ENCODE results near the gene BACH2.
"Not testable (repeated sequence)": the region's sequence is repeated elsewhere in the genome, so short reads cannot be mapped to it uniquely, and the experiment has no call there.

BACH2 gene

DNA sequence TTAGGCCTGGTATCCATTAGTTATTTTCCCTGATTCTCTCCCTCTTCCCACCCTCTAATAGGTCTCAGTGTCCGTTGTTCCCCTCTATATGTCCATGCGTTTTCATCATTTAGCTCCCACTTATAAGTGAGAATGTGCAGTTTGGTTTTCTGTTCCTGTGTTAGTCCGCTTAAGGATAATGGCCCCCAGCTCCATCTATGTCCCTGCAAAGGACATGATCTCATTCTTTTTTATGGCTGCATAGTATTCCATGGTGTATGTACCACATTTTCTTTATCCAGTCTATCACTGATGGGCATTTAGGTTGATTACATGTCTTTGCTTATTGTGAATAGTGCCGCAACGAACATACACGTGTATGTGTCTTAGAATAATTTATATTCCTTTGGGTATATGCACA, 14.4 kb downstream of the BACH2 start:
- not testable (repeated sequence) for DNase-seq

DNA sequence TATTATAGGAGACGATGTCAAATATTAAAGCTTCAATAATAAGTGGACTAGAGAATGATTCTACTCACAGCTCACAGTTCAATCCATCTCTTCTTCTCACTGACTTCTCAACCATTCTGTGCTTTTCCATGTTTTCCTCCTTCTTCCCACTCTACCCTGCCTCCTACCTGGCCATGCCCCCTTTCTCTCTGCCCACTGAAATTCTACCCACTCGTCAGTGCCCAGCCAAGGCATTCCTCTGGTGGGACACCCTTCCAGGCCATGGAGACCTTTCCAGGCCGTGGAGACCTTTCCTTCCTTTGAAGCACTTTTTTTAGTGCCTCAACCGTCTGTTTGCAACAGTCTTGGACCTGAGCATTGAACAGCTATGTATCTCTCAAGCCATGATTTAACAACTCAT, 18.5 kb downstream of the BACH2 start:
- no peak for DNase-seq

DNA sequence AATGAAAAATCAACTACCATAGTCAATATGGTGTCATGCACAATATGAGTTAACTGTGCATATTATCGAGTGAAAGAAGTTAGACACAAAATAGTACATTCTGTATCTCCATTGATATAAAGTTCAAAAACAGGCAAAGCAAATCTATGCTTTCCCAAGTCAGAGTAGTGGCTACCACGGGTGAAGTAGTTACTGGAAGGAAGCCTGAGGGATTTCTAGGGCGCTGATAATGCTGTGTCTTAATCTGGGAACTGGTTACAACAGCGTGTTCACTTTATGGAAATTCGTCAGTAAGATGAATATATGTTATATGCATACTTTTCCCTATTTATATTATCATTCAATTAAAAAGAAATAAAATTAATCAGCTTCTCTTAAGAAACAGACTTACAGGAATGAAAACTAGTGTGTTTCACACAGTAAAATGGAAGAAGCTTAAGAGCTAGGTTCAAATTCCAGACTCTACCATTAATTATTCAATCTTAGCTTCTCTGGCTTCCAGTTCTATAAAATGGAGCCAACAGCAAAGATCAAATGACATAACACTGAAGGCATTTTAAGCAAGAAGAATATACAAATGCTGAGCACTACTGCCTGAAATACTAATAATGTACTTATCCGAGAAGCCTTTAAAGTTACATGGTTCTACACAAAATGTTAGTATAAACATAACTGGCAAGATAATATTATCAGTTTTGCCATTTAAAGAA, 19.2 kb downstream of the BACH2 start:
- no peak for DNase-seq

DNA sequence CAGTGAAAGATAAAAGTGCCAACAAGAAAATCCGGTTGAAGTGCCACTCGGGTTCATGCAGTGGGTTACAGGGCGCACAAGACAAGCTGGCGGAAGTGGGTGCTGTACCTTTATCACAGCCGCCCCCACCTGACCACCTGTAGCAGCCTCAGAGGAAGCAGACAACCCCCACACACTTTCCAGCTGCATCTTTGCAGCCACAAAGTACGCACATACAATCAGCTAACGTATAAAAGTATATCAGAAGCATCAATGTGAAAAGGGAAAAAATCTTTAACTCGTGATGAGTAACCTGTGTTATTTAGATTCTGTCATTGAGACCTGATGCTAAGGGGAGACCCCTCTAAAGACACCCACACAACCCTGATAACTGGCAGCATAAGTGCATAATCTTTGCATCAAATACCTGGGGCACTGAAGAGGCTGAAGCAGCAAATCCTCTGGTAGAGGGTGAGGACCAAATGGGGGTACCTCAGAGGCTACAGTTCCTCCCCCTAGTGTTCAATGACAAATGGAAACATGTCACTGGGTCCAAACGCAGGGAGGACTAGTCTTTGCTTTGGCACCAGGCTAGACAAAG, 22.1 kb downstream of the BACH2 start:
- no peak for DNase-seq

DNA sequence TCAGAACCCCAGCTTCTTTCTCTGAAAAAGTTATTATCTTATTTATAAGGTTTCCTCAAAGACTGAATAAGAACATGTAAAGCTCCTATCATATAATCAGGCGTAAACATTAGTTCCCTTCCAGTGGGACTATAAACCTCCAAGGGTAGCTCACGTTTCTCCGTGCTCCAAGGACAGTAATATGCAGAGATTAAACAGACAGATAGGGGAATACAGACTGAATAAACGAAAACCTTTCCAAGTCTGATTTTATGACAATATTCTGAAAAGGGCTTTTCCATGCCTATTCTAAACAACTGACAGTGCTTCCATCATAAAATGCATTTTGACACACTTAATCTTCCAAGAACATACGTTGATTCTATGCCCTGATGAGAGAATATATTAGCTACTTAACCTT, 22.8 kb downstream of the BACH2 start:
- no peak for DNase-seq

DNA sequence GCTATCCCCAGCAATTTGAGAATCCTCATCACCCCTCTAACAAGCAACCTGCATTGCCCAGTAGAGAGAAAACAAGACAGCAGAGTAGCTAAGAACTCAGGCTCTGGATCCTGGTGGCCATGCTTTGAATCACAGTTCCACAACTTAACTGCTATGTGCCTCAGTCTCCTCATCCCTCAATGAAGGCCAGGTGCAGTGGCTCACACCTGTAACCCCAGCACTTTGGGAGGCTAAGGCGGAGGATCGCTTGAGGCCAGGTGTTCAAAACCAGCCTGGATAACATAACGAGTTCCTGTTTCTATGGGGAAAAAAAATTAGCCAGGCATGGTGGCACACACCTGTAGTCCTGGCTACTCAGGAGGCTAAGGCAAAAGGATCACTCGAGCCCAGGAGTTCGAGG, 23.7 kb downstream of the BACH2 start:
- no peak for DNase-seq

DNA sequence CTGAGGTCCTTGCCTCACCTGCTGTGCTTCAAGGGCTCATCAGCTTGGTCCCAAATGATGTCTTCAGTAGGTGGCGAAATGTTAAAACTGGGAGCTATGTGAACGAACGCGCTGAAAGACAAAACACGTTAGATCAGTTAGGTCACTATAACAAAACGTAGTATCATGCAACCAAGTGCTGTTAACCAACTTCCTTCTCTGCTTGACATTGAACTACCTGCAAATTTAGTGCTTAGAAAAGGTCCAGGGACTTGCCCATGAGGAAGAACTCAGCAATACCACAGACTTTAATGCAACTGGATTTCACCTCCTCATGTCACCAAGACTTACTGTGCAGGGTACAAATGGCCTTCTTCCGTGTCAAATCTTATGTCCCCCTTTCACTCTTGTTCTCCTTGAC, 24.8 kb downstream of the BACH2 start:
- no peak for DNase-seq

DNA sequence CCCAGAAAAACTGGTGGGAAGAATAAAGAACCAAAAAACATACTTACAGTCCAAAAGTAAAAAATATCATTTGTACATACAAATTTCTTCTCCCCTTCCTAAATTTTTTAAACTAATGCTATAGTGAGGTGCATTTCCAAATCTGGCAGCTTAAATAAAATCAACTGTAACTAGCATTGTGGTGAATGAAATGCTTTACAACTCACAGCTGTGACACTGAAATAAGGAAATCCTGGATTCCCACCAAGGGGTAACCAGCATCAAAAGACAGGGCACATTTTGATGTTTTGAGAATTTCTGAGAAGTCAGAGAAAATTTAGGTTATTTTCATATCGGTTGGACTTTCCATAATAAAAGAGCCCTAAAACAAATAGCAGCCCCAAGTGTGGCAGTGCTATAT, 27.3 kb downstream of the BACH2 start:
- DNase-seq = no peak

DNA sequence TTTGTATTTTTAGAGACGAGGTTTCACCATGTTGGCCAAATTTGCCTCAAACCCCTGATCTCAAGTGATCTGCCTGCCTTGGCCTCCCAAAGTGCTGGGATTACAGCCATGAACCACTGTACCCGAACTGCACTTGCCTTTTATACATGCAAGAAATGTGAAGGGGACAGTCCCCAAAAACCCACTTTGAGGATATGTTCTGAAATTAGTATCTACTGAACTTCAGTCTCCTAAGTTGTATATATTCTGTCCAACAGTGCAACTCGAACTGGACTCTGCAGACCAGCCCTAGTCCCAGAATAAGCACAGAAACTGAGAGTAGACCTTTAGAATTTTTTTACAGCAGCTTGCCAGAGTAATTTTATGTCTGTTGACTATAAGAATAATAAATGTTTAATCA, 28.5 kb downstream of the BACH2 start:
- no peak for DNase-seq

DNA sequence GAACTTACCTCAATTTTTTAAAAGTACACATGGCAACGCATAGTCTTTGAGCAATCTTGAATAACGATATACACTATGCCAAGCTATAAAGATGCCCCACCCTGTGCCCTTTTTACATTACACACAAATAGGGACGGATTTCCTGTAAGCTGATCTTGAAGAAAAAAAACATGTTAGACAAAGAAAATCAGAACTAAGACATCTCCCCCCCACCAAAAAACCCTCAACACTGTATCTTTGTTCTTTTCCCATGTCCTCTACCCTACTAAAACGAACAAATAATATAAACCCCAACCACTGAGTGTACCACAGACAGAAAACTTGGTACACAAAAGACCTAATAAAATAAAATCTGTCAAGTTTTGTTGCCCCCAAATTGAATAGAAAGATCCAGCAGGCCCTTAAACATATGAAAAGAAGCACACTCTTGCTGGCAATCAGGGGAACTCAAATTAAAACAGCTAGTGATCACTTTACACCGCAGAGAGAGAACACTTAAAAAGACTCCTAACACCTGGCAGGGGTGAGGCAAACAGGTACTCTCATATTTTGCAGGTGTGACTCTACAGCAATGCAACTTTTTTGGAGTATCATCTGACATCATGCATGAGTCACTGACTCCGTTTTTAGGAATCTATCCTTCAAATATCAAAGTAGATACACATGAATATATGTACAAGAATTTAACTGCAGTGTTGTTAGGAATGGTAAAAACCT, 29.6 kb downstream of the BACH2 start:
- no peak for DNase-seq

DNA sequence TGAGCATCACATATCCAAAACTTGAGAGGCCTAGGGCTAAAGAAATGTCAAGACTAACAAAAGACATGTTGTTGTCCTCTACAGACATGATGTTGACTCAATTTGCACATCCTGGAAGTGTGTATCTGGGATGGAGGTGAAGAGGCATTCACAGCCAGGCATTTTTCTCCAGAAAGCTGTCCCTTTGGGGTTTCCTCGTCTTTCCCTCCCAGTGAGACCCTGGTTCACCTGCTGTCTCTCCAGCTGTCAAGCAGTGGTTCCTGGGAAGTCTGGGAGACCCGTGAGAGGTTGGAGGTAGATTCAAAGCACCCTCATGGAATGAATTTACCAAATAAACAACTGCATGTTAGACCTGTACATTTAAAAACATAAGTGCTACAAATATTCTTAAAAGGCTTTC, 32.1 kb downstream of the BACH2 start:
- DNase-seq = no peak

DNA sequence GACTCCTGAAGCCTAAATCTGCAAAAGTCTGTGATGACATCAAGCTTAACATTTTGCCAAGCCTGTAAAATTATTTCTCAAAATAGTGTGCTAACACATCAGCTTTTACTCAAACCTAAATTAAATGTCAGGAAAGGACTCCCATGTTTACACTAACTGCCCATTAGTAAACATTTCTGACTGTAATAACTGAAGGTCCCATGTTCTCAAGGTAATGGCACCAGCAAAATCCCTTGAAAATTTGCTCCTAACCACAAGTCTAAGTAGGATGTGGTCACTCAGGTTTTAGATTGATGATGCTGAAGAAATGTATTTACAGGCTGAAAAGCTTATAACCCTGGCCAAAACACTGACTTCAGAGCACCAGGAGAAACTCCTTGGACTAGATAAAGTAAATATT, 33.0 kb downstream of the BACH2 start:
- DNase-seq = no peak

DNA sequence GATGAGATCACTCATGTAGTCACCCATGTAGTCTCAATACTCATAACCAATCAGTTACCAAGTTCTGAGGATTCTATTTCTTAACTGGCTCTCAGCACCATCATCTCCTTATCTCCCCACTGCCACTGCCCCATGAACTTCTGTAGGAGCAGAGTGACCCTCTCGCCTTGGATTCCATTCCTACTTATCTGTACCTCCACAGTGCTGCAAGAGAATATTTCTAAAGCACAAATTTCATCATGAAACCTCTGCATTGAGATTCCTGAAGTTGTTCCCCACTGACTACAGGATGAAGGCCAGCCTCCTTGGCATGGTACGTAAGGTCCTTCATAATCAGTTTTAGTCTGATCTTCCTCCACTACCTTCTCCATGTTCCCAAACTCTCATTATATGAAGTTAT, 34.8 kb downstream of the BACH2 start:
- DNase-seq = no peak

DNA sequence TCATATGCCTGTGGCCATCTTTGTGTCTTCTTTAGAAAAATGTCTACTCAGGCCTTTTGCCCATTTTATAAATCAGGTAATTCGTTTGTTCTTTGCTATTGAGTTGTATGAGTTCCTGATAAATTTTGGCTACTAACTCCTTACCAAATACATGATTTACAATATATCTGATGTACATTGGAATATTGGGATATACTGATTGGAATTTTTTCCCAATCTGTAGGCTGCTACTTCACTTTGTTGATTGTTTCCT, 39.2 kb downstream of the BACH2 start:
- no peak for DNase-seq

DNA sequence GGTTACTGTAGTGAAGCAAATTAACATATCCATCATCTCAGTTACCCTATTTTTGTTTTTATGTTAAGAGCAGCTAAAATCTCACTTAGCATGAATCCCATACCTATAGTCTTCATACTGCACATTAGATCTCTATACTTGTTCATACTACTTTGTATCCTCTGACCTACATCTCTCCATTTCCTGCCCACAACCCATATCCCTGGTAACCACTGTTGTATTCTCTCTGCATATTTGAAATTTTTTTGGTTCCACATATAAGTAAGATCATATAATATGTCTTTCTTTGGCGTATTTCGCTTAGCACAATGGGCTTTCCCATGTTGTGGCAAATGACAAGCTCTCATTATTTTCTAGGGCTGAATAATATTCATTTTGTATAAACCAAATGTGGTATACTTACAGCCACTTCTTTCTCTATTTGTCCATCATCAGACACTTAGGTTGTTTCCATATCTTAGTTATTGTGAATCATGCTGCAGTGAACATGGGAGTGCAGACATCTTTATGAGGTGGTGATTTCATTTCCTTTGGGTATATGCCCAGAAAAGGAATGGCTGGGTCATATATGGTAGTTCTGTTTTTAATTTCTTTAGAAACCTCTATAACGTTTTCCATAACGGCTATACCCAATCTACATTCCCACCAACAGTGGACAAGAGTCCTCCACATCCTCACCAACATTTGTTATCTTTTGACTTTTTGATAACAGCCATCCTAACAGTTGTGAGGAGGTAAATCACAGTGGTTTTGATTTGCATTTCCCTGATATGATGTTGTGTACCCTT, 39.8 kb downstream of the BACH2 start:
- no peak for DNase-seq

DNA sequence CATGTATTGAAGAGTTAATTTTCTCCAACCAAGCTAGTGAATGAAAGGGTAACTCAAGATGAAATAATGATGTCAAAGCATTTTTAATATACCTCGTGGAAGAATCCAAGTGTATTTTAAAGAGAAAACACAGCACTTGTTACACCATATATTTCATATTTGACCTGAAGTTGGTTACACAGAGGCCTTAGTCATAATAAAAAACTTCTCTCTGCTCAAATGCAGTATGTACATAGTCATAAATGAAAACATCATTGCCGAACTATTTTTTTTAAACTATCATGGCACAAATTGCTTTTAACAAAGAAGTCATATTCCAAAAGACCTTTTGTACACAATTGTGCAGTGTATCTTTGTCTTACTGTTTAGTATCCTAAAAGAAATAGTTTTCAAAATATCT, 43.0 kb downstream of the BACH2 start:
- DNase-seq = no peak

DNA sequence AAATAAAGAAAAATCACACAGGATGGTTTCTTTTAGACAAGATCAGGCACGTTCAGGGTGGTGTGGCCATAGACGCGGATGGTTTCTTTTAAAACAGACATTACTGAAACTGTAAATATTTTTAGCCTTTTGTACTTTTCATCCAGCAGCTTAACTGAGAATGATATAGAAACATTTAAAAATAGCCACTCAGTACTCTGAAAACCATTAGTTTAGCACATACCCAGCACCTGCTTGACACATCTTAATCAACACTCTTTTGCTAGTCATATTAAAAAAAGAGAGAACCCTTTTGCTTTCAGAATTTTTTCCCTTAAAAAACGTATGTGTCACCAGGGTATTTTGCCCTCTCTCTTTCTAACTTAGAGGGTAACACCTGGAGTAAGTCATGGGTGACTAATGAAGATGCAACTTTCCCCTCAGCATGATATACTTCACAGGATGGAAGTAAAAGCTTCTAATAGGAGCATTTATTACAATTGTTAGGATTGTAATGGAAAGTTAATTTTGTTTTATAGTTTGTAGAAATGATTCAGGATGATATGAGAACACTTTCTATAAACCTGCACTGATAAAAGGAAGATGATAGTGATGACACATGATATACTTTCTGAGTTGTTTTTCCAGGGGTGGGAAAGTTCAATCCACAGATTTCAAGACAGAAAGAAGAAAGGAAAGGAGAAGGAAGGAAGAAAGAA, 45.2 kb downstream of the BACH2 start:
- DNase-seq = no peak

DNA sequence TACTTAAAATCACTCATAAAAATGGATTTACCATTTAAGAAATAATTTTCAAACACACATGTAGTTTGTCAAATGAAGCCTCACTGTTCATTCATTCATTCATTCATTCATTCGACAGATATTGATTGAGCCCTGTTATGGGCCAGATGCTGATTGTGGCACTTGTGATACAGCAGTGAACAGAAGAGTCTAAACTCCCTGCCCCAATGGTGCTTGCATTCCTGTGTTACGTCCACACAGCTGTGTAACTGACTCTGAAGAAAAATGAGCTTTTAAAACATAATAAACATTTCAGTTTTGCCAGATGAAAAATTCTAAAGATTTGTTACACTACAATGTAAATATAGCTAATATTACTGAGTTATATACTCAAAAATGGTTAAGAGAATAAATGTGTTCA, 46.2 kb downstream of the BACH2 start:
- no peak for DNase-seq

DNA sequence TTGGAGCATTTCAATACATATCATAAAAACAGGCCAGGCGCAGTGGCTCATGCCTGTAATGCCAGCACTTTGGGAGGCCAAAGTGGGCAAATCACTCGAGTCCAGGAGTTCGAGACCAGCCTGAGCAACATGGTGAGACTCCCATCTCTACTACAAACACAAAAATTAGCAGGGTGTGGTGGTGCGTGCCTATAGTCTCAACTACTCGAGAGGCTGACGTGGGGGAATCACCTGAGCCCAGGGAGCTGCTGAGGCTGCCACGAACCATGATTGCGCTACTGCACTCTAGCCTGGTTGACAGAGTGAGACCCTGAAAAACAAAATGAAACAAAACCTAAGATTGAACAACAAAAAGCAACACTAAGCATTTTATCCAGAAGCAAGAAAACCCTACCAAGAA, 47.2 kb downstream of the BACH2 start:
- no peak for DNase-seq

DNA sequence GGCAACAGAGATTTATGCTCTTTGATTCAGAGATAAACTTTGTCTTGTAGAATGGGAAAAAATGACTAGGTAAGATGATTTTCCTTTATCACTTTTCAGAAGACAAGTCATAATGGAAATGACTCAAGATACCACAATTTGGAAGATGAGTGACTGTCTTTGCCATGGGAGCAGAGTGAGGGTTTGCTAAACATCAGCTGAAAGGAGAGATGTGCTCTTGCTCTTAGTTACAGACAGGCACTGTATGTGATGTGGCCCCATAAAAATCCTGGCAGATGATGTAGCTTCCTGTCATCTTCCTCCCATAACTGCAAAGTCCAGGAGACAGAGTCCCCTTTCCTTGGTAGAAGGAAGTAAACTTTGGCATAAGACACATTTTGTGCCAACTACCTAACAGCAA, 47.6 kb downstream of the BACH2 start:
- no peak for DNase-seq

DNA sequence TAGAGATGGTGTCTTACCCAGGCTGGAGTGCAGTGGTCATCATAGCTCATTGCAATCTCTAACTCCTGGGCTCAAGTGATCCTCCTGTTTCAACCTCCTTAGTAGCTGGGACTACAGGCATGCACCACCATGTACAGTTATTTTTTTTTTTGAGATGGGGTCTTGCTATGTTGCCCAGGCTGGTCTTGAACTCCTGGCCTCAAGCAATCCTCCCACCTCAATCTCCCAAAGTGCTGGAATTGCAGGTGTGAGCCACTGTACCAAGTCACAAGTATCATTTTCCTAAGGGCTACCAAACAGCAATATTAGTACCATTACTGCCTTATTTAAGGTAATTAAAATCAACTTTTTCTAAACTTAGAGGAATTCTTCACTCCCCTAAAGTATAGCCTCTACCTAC, 49.4 kb downstream of the BACH2 start:
- no peak for DNase-seq
